Measurements from ENCODE around the gene DRC7.

DRC7 gene

DNA sequence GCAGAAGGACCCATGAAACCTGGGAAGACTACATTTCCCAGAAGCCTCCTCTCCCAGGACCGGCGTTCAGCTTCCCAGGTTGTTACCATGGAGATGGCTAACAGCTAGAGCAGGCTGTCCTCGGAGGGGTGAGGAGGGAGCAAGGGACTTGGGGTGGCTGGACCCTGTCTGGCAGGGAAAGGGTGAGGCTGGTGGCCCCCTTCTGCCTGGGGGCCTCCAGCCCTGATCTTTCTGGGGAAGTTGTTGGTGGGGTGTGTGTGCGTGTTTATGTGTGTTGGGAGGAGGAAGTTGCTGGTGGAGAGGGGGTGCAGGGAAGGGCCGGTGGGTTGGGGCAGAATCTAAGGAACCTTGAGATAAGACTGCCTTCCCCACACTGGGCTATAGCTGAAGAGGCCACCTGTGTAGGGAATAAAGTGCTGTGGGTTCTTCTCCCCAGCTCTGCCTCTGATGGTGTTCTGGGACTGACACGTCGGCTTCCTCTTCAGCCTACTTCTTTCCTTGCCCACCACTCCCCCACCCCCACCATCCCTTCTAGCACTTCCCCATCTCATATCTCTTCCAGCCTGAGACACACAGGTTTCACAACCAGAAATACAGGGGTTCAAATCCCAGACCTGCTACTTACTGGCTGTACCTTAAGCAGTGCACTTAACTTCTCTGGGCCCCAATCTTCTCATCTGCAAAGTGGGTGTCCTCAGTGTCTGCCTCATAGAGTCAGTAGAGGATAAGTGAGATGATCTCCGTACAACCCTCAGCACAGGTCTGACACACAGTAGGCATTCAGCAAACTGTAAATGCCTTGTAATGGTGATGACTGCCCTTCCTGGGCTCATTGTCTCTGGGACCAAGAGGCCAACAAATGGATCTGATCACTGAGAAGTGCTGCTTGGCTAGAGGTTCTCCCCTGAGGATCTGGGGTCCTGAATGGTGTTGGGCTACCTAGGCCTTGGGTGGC, at the start of gene DRC7:
Gene DRC7 (plus strand): TSS at position 82 of the 955 bp plus-strand sequence. CDS start 3,144 bp downstream, outside the sequence.
- no peak for DNase-seq

GRCh38 chr16:57645169-57645568, 49.4 kb upstream of the DRC7 start:
- no peak for DNase-seq

DNA sequence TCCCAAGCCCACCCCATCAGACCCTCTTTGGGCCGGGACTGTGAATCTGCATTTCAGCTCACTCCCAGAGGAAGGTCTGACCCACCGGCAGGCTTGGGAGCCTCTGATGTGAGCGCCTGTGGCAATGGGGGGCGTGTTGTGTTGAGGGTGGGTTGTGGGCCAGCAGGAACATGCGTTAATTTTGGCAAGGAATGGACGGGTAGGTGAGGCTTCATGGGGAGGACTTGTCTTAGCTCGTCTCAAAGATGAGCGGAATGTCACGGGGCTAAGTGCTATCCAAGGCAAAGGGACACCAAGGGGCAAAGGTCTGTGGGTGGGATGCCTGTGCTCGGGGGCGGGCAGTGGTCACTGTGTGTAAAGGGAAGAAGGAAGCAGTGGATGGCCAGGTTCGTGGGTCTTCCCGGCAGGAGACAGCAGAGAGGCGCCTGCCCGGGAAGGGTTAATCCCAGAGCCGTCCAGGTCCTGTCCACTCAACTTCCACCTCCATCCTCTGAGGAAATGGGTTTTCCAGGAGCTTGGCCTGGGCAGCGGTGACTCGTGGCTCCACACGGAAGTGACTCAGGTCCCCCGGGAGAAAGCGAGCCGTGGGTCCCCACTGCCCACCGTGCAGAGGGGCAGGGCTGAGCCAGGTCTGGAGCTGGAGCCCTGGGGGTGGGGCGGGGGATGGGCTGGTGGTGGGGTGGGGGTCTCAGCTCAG, 48.8 kb upstream of the DRC7 start:
- no peak for DNase-seq

- DNase-seq, result no peak
Measured at GRCh38 chr16:57646388-57647039, 48.1 kb upstream of the DRC7 start.

DNA sequence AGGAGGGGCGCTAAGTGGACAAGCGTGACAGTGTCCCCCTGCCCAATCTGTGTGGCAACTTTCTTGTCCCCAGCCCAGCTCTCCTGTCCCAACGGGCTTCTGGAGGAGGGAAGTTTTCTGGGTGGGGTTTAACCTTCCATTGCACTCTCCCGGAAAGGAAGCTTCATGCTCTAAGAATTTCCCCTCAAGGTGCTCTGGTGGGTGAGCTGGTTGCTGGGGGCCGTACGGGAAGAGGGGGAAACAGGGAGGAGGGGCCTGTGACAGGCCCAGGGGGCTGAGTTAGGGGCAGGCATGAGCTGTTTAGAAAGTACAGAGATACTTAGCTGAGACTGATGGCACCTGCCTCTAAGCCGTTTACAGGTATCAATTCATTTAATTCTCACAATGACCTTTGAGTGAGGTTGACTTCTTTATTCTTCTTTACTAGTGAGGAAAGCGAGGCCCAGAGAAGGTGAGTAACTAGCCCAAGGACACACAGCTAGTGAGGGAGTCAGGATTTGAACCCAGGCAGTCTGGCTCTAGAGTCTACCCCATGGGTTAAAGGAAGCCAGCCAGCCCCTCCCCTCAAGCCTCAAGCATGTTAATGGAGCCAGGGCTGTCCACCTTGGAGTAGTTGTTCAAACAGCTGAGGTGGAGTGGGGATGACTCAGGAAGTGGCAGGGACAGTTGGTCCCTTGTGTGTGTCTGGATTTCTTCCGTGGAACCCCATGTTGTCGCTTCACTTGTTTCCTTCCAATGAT, 47.3 kb upstream of the DRC7 start:
- no peak for DNase-seq

DNA sequence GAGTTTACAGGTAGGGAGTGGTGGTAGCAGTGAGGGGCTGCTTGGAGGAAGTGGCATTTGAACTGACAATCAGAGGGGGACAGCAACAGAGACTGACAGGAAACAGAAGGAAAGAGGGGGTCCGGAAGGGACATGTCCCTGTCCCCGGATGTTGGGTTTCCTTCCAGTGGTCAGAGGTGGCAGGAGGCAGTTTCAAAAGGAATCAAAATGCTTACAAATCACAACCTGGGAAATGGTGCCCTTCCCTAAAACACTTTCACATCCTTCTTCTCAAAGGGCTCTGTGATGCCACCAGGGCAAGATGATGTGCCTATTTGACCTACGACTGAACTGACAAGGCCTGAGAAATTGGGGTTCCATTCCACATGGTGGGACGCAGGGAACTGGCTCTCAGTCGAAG, 46.5 kb upstream of the DRC7 start:
- no peak for DNase-seq

DNA sequence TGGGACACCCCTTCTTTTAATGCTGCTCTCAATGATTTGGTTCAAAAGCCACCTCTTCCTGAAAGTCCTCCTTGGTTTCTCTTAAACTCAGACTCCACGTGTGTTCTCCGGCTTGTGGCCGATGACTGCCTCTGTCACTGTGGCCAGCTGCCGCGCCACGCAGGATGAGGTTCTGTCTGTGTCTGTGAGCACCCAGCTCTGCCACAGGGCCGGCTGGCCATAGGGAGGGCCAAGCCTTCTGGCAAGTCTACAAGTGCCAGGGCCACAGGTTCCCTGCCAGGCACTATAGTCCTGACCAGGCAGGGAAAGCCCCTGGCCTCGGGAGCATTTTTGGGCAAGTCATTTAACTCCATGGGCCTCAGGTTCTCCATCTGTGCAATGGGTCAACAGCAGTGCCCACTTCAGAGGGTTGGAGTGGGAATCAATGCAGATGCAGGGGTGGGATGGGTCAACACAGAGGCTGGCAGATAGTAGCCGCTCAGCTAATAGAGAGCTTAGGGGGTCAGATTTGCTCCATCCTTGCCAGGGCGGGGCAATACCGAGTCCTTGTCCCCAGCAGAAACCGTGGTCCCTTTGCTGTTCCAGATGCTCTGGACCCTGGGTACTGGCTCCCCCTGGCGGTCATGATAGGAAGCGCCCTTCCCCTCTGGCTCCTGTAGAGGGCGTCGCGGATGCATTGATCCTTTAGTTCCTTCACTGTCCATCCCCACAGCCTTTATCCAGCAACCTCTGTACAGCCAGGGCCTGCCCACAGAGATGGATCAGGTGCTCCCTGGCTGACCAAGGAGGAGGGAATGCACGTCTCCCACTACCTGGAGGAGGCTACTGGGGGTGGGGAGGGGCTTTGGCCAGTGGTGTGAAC, 45.8 kb upstream of the DRC7 start:
- DNase-seq, result peak; percentile 88

GRCh38 chr16:57649443-57649751, 45.2 kb upstream of the DRC7 start:
- DNase-seq, result no peak

DNA sequence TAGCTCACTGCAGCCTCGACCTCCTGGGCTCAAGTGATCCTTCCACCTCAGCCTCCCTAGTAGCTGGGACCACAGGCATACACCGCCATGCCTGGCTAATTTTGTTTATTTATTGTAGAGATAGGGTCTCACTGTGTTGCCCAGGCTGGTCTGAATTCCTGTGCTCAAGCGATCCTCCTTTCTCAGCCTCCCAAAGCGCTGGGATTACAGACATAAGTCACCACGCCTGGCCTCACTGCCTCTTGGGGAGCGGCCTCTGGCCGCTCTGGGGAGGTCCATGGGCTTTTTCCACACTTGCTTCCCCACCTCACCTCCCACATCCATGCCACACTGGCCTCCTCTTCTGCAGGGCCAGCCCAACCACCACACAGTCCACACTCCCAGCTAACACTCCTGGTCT, 44.8 kb upstream of the DRC7 start:
- no peak for DNase-seq

GRCh38 chr16:57651344-57652333, 43.0 kb upstream of the DRC7 start:
- no peak for DNase-seq

DNA sequence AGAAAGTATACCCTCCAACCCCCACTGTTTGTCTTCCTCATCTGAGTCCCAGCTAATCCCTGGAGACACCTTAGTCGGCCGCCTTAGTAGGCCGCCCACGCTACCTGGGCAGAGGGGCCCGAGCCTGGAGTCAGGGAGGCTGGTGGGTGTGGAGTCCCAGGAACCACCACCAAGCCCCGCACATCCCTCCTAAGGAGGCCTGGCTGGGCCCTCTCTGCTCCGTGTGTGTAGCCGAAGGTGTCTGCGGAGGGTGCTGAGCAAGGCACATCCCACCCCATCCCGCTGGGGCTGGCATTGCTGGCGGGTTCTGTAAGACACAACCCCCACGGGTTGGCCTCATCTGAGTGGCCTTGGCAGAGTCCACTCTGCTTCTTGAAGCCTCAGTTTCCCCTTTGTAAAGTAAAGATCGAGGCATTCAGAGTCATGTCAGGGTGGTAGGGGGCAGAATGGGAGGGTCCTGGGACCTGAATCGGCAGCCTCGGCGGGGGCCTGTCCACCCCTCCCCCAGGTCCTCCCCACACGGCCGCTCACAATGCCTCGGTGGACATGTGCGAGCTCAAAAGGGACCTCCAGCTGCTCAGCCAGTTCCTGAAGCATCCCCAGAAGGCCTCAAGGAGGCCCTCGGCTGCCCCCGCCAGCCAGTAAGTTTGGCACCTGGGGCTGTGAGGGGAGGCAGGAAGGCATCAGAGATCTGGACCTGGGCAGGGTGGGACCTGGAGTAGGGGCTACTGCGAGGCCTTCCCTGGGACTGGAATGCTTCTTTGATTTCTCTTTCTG, 41.7 kb upstream of the DRC7 start:
- no peak for DNase-seq

GRCh38 chr16:57653936-57654335, 40.7 kb upstream of the DRC7 start:
- no peak for DNase-seq

DNA sequence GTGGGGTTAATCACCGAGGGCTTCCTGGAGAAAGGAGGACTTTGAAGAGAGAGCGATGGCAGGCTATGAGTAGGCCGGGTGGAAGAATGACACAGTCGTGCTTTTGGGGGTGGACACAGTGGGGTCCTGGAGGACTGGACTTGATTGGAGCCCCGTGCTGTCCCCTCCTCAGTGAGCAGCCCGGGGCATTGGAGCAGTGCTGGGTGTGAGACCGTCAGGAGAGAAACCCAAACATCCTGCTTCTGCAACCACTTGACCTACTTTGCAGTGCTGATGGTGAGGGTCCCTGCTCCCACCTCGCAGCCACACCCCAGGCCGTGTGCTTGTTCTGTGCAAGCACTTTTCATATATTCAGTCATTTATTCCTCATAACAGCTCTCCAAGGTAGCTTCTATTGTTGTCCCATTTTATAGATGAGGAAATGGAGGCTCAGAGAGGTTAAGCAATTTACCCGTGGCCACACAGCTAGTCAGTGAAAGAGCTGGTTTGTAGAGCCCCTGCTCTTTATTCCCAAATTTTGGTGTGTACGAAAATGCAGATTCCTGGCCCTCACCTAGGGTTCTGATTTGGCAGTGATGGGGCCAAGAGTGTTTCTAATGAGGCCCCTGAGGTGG, 38.2 kb upstream of the DRC7 start:
- DNase-seq, result no peak

GRCh38 chr16:57657228-57657627, 37.4 kb upstream of the DRC7 start:
- no peak for DNase-seq

DNA sequence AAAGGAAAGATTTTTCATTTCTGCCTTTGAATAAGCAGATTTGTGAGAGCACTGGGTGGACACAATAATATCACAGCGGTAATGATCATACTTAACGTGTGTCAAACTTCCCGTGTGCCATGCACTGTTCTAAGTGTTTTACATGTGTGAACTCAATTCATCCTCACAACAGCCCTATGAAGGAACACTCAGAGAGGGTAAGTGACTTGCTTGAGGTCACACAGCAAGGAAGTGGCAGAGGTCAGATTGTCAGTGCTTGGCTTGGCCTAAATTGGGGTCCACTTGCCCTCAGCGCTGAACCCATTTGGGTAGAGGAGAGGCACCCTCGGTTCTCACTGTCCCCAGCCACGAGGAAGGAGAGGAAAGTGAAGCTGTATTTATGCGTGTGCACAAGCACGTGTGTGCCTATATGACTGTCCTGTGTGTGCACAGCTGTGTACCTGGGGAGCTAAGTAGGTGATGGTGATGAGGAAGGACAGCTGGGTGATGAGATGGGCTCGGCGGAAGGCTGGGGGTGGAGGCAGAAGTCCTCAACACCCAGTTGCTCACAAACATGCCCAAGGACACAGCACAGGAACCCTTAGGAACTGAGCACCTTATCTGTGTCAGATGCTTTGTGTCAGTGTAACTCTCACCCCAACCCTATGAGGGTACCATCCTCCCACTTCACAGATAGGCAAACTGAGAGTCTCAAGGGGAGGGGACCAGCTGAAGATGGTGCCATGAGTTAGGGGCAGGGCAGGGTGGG, 36.3 kb upstream of the DRC7 start:
- DNase-seq, result no peak

- DNase-seq, result no peak
Measured at GRCh38 chr16:57658878-57659674, 35.5 kb upstream of the DRC7 start.

GRCh38 chr16:57660715-57661463, 33.7 kb upstream of the DRC7 start:
- DNase-seq, result no peak

All from stimulated activated CD4-positive, alpha-beta T cell treated with anti-CD3 and anti-CD28 coated beads, Interleukin-4, amount 100 ng/mL, for 24 hours (primary cell).